Fibroblast of peridontal ligament (primary cell): ENCODE data around the gene DOCK6.

Source experiments
- DNase-seq: peaks from one replicate; pipeline ENCODE4 v3.0.0-alpha.2; 2010; ENCODE audit errors: extremely low read depth

DOCK6 gene

GRCh38 chr19:11223200-11223599, 39.1 kb downstream of the DOCK6 start:
- no peak for DNase-seq

- DNase-seq, result no peak
Measured at GRCh38 chr19:11221082-11221598, 41.2 kb downstream of the DOCK6 start.

- no peak for DNase-seq
Measured at GRCh38 chr19:11214387-11214786, 47.9 kb downstream of the DOCK6 start.

- no peak for DNase-seq
Measured at GRCh38 chr19:11210656-11210928, 51.7 kb downstream of the DOCK6 start.

GRCh38 chr19:11209839-11210655, 52.3 kb downstream of the DOCK6 start:
- DNase-seq, result no peak

GRCh38 chr19:11208561-11209471, 53.5 kb downstream of the DOCK6 start:
- peak; percentile 17 for DNase-seq

- no peak for DNase-seq
Measured at GRCh38 chr19:11205939-11206570, 56.3 kb downstream of the DOCK6 start.

- DNase-seq, result no peak
Measured at GRCh38 chr19:11204943-11205349, 57.4 kb downstream of the DOCK6 start.

- no peak for DNase-seq
Measured at GRCh38 chr19:11204076-11204602, 58.2 kb downstream of the DOCK6 start.

GRCh38 chr19:11203194-11204075, 58.9 kb downstream of the DOCK6 start:
- peak; percentile 89 for DNase-seq

- no peak for DNase-seq
Measured at GRCh38 chr19:11202488-11203193, 59.7 kb downstream of the DOCK6 start.

- no peak for DNase-seq
Measured at GRCh38 chr19:11201791-11202190, 60.5 kb downstream of the DOCK6 start.

GRCh38 chr19:11200931-11201330, 61.4 kb downstream of the DOCK6 start:
- DNase-seq, result no peak

GRCh38 chr19:11200015-11200574, 62.2 kb downstream of the DOCK6 start:
- DNase-seq, result no peak

- DNase-seq, result no peak
Measured at GRCh38 chr19:11199517-11199916, 62.8 kb downstream of the DOCK6 start.

- DNase-seq, result no peak
Measured at GRCh38 chr19:11198769-11199424, 63.4 kb downstream of the DOCK6 start.

- no peak for DNase-seq
Measured at GRCh38 chr19:11198175-11198534, 64.2 kb downstream of the DOCK6 start.

GRCh38 chr19:11197291-11198174, 64.8 kb downstream of the DOCK6 start, which contains the start of gene KANK2:
TSS of gene KANK2 (minus strand) at chr19:11197545. CDS start at chr19:11194511, 3,034 bp downstream.
- peak; percentile 52 for DNase-seq
